ENCODE measurements around the gene OR1N2.
"Not testable (repeated sequence)": the region's sequence is repeated elsewhere in the genome, so short reads cannot be mapped to it uniquely, and the experiment has no call there.

Gene OR1N2

GRCh38 chr9:122552812-122553211 is at the start of gene OR1N2:
Gene OR1N2, plus strand, starts transcription at chr9:122553112. Its CDS starts 100 bp downstream, at chr9:122553212.
- DNase-seq (ENCODE audit: low read depth, low spot score): no peak

GRCh38 chr9:122506964-122507363 is 45.9 kb upstream of the OR1N2 start:
- DNase-seq (ENCODE audit: low read depth, low spot score): no peak

GRCh38 chr9:122510502-122510901 is 42.4 kb upstream of the OR1N2 start, which contains the start of gene OR1J2:
Gene OR1J2, plus strand, starts transcription at chr9:122510802. Its CDS starts 0 bp downstream, at chr9:122510802.
- DNase-seq (ENCODE audit: low read depth, low spot score): no peak

GRCh38 chr9:122518226-122518625 is 34.7 kb upstream of the OR1N2 start:
- no peak for DNase-seq (ENCODE audit: low read depth, low spot score)

GRCh38 chr9:122518841-122519240 is 34.1 kb upstream of the OR1N2 start, which contains the start of gene OR1J4:
Gene OR1J4, plus strand, starts transcription at chr9:122519141. Its CDS starts 0 bp downstream, at chr9:122519141.
- DNase-seq (ENCODE audit: low read depth, low spot score): no peak

GRCh38 chr9:122519376-122519775 is 33.5 kb upstream of the OR1N2 start:
- DNase-seq (ENCODE audit: low read depth, low spot score): no peak

GRCh38 chr9:122526602-122527001 is 26.3 kb upstream of the OR1N2 start:
- no peak for DNase-seq (ENCODE audit: low read depth, low spot score)

- no peak for DNase-seq (ENCODE audit: low read depth, low spot score)
These were observed 25.7 kb upstream of the OR1N2 start, which contains the start of gene OR1N1 for GRCh38 chr9:122527193-122527592. Gene OR1N1, minus strand, starts transcription at chr9:122527293. Its CDS starts 0 bp downstream, at chr9:122527293.

GRCh38 chr9:122531157-122531556 is 21.8 kb upstream of the OR1N2 start:
- DNase-seq (ENCODE audit: low read depth, low spot score): not testable (repeated sequence)

GRCh38 chr9:122536134-122536533 is 16.8 kb upstream of the OR1N2 start:
- DNase-seq (ENCODE audit: low read depth, low spot score): no peak

GRCh38 chr9:122537066-122537465 is 15.8 kb upstream of the OR1N2 start:
- DNase-seq (ENCODE audit: low read depth, low spot score): not testable (repeated sequence)

GRCh38 chr9:122538757-122539156 is 14.2 kb upstream of the OR1N2 start:
- DNase-seq (ENCODE audit: low read depth, low spot score): no peak

GRCh38 chr9:122546196-122546595 is 6.7 kb upstream of the OR1N2 start:
- DNase-seq (ENCODE audit: low read depth, low spot score): no peak

- no peak for DNase-seq (ENCODE audit: low read depth, low spot score)
These were observed 1.5 kb upstream of the OR1N2 start for GRCh38 chr9:122551371-122551770.

GRCh38 chr9:122561446-122561845 is 8.5 kb downstream of the OR1N2 start:
- no peak for DNase-seq (ENCODE audit: low read depth, low spot score)

GRCh38 chr9:122562134-122562760 is 9.3 kb downstream of the OR1N2 start:
- no peak for DNase-seq (ENCODE audit: low read depth, low spot score)

GRCh38 chr9:122567901-122568300 is 15.0 kb downstream of the OR1N2 start:
- DNase-seq (ENCODE audit: low read depth, low spot score): no peak

- no peak for DNase-seq (ENCODE audit: low read depth, low spot score)
These were observed 19.5 kb downstream of the OR1N2 start for GRCh38 chr9:122572456-122572855.

- DNase-seq (ENCODE audit: low read depth, low spot score): no peak
These were observed 27.0 kb downstream of the OR1N2 start for GRCh38 chr9:122579874-122580273.

- DNase-seq (ENCODE audit: low read depth, low spot score): no peak
These were observed 27.4 kb downstream of the OR1N2 start for GRCh38 chr9:122580360-122580759.

- DNase-seq (ENCODE audit: low read depth, low spot score): not testable (repeated sequence)
These were observed 30.4 kb downstream of the OR1N2 start, which contains the start of gene OR1L8 for GRCh38 chr9:122583284-122583683. Gene OR1L8, minus strand, starts transcription at chr9:122583384. Its CDS starts 14,907 bp downstream, at chr9:122568477.

Data from smooth muscle cell of the brain vasculature (primary cell).